Mesenchymal stem cell (in vitro differentiated cells and primary cell): ENCODE data around the gene TIGAR.

ENCODE experiments used
- DNase-seq: peaks from one replicate; pipeline ENCODE4 v3.0.0-alpha.2; 2013
- H2AFZ ChIP-seq: one replicate; pipeline ENCODE4 v1.6.1; 2013; ENCODE audit warnings: low read depth, mild to moderate bottlenecking, control low read depth, inconsistent platforms, low read length, moderate library complexity
- H2AK5ac ChIP-seq: 2 replicates; pipeline ENCODE4 v1.6.1; 2013; ENCODE audit warnings: low read length, moderate library complexity, mild to moderate bottlenecking, inconsistent platforms; ENCODE audit not compliant: severe bottlenecking
- H2BK120ac ChIP-seq: one replicate; pipeline ENCODE4 v1.6.1; 2013; ENCODE audit warnings: low read depth, mild to moderate bottlenecking, inconsistent platforms, low read length, moderate library complexity
- H2BK12ac ChIP-seq, 2 experiments: one replicate each; pipeline ENCODE4 v1.6.1; 2013; ENCODE audit warnings: inconsistent platforms in 2 of 2, low read length in 2 of 2, mild to moderate bottlenecking in 2 of 2, moderate library complexity in 2 of 2, control low read depth in 1 of 2
- H2BK15ac ChIP-seq: one replicate; pipeline ENCODE4 v1.6.1; 2013; ENCODE audit warnings: mild to moderate bottlenecking, low read depth, inconsistent platforms; ENCODE audit not compliant: poor library complexity, severe bottlenecking
- H2BK5ac ChIP-seq: 2 replicates; pipeline ENCODE4 v1.6.1; 2013; ENCODE audit warnings: low read depth, mild to moderate bottlenecking, low read length, control low read depth, inconsistent platforms; ENCODE audit not compliant: poor library complexity, severe bottlenecking
- H3K14ac ChIP-seq, 2 experiments: one replicate each; pipeline ENCODE4 v1.6.1; 2013; ENCODE audit warnings: inconsistent platforms in 2 of 2, low read length in 2 of 2, control low read depth in 1 of 2, mild to moderate bottlenecking in 1 of 2, moderate library complexity in 1 of 2
- H3K18ac ChIP-seq, 2 experiments: one replicate each; pipeline ENCODE4 v1.6.1; 2013; ENCODE audit warnings: inconsistent platforms in 2 of 2, low read length in 2 of 2, control low read depth in 1 of 2, low read depth in 1 of 2, mild to moderate bottlenecking in 1 of 2
- H3K23ac ChIP-seq, 2 experiments: one replicate each; pipeline ENCODE4 v1.6.1; 2013; ENCODE audit warnings: inconsistent platforms in 2 of 2, low read length in 2 of 2, mild to moderate bottlenecking in 2 of 2, moderate library complexity in 2 of 2, control low read depth in 1 of 2
- H3K27ac ChIP-seq: 2 replicates; pipeline ENCODE4 v1.5.1; 2013; ENCODE audit warnings: mild to moderate bottlenecking, moderate library complexity, low read length, control low read depth, inconsistent platforms; ENCODE audit not compliant: poor library complexity, severe bottlenecking
- H3K27me3 ChIP-seq, 2 experiments: 2 replicates each; pipeline versions ENCODE4 v1.6.1 to v1.7.0; 2013; ENCODE audit warnings: low read length in 2 of 2, mild to moderate bottlenecking in 2 of 2, moderate library complexity in 2 of 2, control low read depth in 1 of 2, inconsistent platforms in 1 of 2; ENCODE audit not compliant: control insufficient read depth in 1 of 2, insufficient read depth in 1 of 2
- H3K36me3 ChIP-seq, 2 experiments: 2 replicates each; pipeline versions ENCODE4 v1.6.1 to v1.7.0; 2013; ENCODE audit warnings: low read length in 2 of 2, control low read depth in 1 of 2, inconsistent platforms in 1 of 2, low read depth in 1 of 2, mild to moderate bottlenecking in 1 of 2; ENCODE audit not compliant: insufficient read depth in 2 of 2, control insufficient read depth in 1 of 2
- H3K4ac ChIP-seq, 2 experiments: one replicate each; pipeline ENCODE4 v1.6.1; 2013; ENCODE audit warnings: inconsistent platforms in 2 of 2, low read length in 2 of 2, mild to moderate bottlenecking in 2 of 2, moderate library complexity in 2 of 2, control low read depth in 1 of 2, low read depth in 1 of 2
- H3K4me1 ChIP-seq: 2 replicates; pipeline ENCODE4 v1.6.1; 2013; ENCODE audit warnings: low read depth, low read length, control low read depth; ENCODE audit not compliant: control insufficient read depth, insufficient read depth
- H3K4me2 ChIP-seq: 2 replicates; pipeline ENCODE4 v1.6.1; 2013; ENCODE audit warnings: low read length, mild to moderate bottlenecking, inconsistent platforms; ENCODE audit not compliant: poor library complexity, severe bottlenecking
- H3K4me3 ChIP-seq, 2 experiments: 2 replicates each; pipeline versions ENCODE4 v1.5.1 to v1.7.0; 2013; ENCODE audit warnings: low read length in 2 of 2, mild to moderate bottlenecking in 2 of 2, control low read depth in 1 of 2, low read depth in 1 of 2; ENCODE audit not compliant: insufficient read depth in 1 of 2
- H3K79me1 ChIP-seq: replicated peaks from 2 replicates; pipeline ENCODE4 v1.6.1; 2013; ENCODE audit warnings: mild to moderate bottlenecking, control low read depth, low read length, inconsistent platforms; ENCODE audit not compliant: poor library complexity, severe bottlenecking
- H3K9ac ChIP-seq: 2 replicates; pipeline ENCODE4 v1.7.0; 2013; ENCODE audit warnings: mild to moderate bottlenecking, low read length, moderate library complexity
- H3K9me3 ChIP-seq: 2 replicates; pipeline ENCODE4 v1.7.0; 2013; ENCODE audit warnings: mild to moderate bottlenecking, low read length; ENCODE audit not compliant: control insufficient read depth
- H4K8ac ChIP-seq: one replicate; pipeline ENCODE4 v1.6.1; 2013; ENCODE audit warnings: inconsistent platforms, mild to moderate bottlenecking, low read length, moderate library complexity
- H4K91ac ChIP-seq: one replicate; pipeline ENCODE4 v1.6.1; 2013; ENCODE audit warnings: mild to moderate bottlenecking, low read length, inconsistent platforms
- WGBS: methylation state at CpG from one replicate; pipeline ENCODE4 v1.1.7; 2013; ENCODE audit warnings: mixed read lengths; 5-methylcytosine and 5-hydroxymethylcytosine counted together

Gene TIGAR

GRCh38 chr12:4286771-4287317, 34.2 kb upstream of the TIGAR start:
- H2BK12ac ChIP-seq: no peak overlapping the region
- H2BK5ac ChIP-seq: no peak overlapping the region
- no peak overlapping the region for H3K4ac ChIP-seq
- H2BK15ac ChIP-seq: no peak overlapping the region
- no peak overlapping the region for H3K27ac ChIP-seq
- DNase-seq: no peak
- no peak overlapping the region for H3K9ac ChIP-seq
- no peak overlapping the region for H3K14ac ChIP-seq
- H2BK120ac ChIP-seq: no peak overlapping the region
- H3K4me2 ChIP-seq: no peak overlapping the region
- H3K4me1 ChIP-seq: peaks cover 6% of the 10 kb centered on the region
- H3K4me3 ChIP-seq: no peak overlapping the region
- 94% methylated on average over 14 of the region's 14 CpGs for WGBS
- H3K9me3 ChIP-seq: no peaks in the 10 kb centered on the region
- no peak overlapping the region for H3K23ac ChIP-seq
- peaks cover 26% of the 10 kb centered on the region for H3K79me1 ChIP-seq
- H3K36me3 ChIP-seq: peaks cover 83 to 92% of the 10 kb centered on the region in 2 experiments
- no peak overlapping the region for H4K8ac ChIP-seq
- H2AFZ ChIP-seq: no peak overlapping the region
- H3K27me3 ChIP-seq: peaks cover 0 to 25% of the 10 kb centered on the region in 2 experiments
- H2AK5ac ChIP-seq: no peak overlapping the region
- H4K91ac ChIP-seq: no peak overlapping the region
- no peak overlapping the region for H3K18ac ChIP-seq

- Histone ChIP-seq H2BK12ac (no peak overlapping the region), H4K91ac (no peak overlapping the region), H3K9me3 (no peaks in the 10 kb centered on the region), H2AK5ac (no peak overlapping the region), H3K4me2 (no peak overlapping the region), H3K27me3 (peaks cover 0 to 25% of the 10 kb centered on the region in 2 experiments), H2BK5ac (no peak overlapping the region), H3K23ac (no peak overlapping the region), H3K36me3 (peaks cover 81 to 86% of the 10 kb centered on the region in 2 experiments), H2BK15ac (no peak overlapping the region), H3K14ac (no peak overlapping the region), H2AFZ (no peak overlapping the region), H3K27ac (no peak overlapping the region), H3K4me3 (no peak overlapping the region), H3K18ac (no peak overlapping the region), H3K9ac (no peak overlapping the region), H2BK120ac (no peak overlapping the region), H4K8ac (no peak overlapping the region), H3K4me1 (peaks cover 6% of the 10 kb centered on the region), H3K79me1 (peaks cover 30% of the 10 kb centered on the region), H3K4ac (no peak overlapping the region)
- no peak for DNase-seq
- WGBS: 72% methylated on average over 17 of the region's 18 CpGs
Observed at GRCh38 chr12:4287325-4288211, 33.4 kb upstream of the TIGAR start.

- Histone ChIP-seq H3K4me2 (no peak overlapping the region), H2BK5ac (no peak overlapping the region), H3K79me1 (peaks cover 33% of the 10 kb centered on the region), H3K23ac (no peak overlapping the region), H4K8ac (no peak overlapping the region), H3K36me3 (peaks cover 76 to 77% of the 10 kb centered on the region in 2 experiments), H3K4me1 (peaks cover 6% of the 10 kb centered on the region), H2BK120ac (no peak overlapping the region), H3K4me3 (no peak overlapping the region), H3K18ac (no peak overlapping the region), H3K9me3 (no peaks in the 10 kb centered on the region), H3K14ac (no peak overlapping the region), H2BK15ac (no peak overlapping the region), H2BK12ac (no peak overlapping the region), H3K9ac (no peak overlapping the region), H3K27me3 (peaks cover 0 to 22% of the 10 kb centered on the region in 2 experiments), H4K91ac (no peak overlapping the region), H2AFZ (no peak overlapping the region), H3K4ac (no peak overlapping the region), H3K27ac (no peak overlapping the region), H2AK5ac (no peak overlapping the region)
- DNase-seq: no peak
- 83% methylated on average over 20 of the region's 20 CpGs for WGBS
Observed at GRCh38 chr12:4288296-4289131, 32.5 kb upstream of the TIGAR start.
